Cardiac muscle cell (in vitro differentiated cells and primary cell): ENCODE measurements around the gene TAMALIN. TPM values are rescaled to one million over a fixed set of nuclear protein-coding genes. Genes with fewer than 3 reads are reported as not detected.

ENCODE experiments used
- DNase-seq, 2 donors: peaks; one replicate each; pipeline versions ENCODE4 v3.0.0 to v3.0.0-alpha.2; 2010 to 2017; ENCODE audit warnings: low read depth in 1 of 2, low spot score in 1 of 2
- H3K27ac ChIP-seq: fragments of 200-600 bp; sonication (generic); 2 replicates; pipeline ENCODE4 v1.5.1; 2016
- H3K27me3 ChIP-seq: fragments of 200-600 bp; sonication (generic); 2 replicates; pipeline ENCODE4 v1.6.0; 2016; ENCODE audit warnings: control low read depth
- H3K36me3 ChIP-seq: fragments of 200-600 bp; sonication (generic); 2 replicates; pipeline ENCODE4 v1.5.1; 2016; ENCODE audit warnings: control low read depth
- H3K4me1 ChIP-seq: fragments of 200-600 bp; sonication (generic); 2 replicates; pipeline ENCODE4 v1.8.1; 2017; ENCODE audit warnings: low read depth, mild to moderate bottlenecking, mixed run types
- H3K4me3 ChIP-seq: fragments of 200-600 bp; sonication (generic); 2 replicates; pipeline ENCODE4 v1.5.1; 2016; ENCODE audit warnings: mild to moderate bottlenecking
- H3K9me3 ChIP-seq: fragments of 200-600 bp; sonication (generic); 2 replicates; pipeline ENCODE4 v1.5.1; 2017; ENCODE audit warnings: low read depth, mild to moderate bottlenecking, control low read depth
- polyA plus RNA-seq: library from polyadenylated mRNA; unstranded; fragments of >200 nt; fragmentation: Nextera tagmentation; extraction: Ambion mirVana; gene quantifications from 2 replicates; pipeline ENCODE4 v1.2.1, GENCODE V29; 2016
- total RNA-seq: library from RNA; depleted of rRNA; stranded (reverse); fragments of >200 nt; gene quantifications from 2 replicates; pipeline ENCODE4 v1.2.3, GENCODE V29; 2016
- TF ChIP-seq, protein P1 (sequence below): IDR thresholded peaks from 2 replicates; pipeline ENCODE4 v1.5.1; 2012; ENCODE audit warnings: low read depth, mild to moderate bottlenecking, low read length

The TAMALIN gene
- total and polyA plus RNA-seq, 2 experiments from 2014 or later = 8.2 to 12.5 TPM

DNA sequence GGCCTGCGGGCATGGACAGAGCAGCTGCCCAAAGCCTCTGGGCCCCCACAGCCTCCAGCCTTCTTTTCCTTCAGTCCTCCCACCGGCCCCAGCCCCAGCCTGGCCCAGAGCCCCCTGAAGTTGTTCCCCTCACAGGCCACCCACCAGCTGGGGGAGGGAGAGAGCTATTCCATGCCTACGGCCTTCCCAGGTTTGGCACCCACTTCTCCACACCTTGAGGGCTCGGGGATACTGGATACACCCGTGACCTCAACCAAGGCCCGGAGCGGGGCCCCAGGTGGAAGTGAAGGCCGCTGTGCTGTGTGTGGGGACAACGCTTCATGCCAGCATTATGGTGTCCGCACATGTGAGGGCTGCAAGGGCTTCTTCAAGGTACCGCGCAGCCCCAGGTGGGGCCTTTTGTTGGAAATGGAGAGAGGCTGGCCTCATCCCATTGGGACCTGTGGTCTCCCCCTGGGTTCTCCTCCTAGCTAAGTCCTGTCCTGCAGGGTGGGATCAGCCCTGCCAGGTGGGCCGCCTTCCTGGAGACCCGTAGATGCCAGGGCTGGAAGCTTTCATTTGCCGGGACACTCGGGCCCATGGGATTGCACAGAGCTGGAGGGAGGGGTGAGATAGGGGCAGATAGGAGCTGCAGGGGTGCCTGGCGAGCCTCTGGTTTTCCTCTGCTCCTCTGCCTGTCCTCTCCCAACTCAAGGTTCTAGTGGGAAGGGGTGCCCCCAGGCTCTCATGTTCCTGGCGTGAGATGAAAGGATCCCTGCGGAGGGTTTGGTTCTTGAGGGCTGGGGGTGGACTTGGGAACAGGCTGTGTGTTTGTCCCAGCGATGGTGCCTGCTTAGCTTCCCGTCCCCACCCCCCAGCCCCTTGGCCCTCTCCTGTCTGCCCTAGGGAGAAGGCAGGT lies 48.3 kb downstream of the TAMALIN start:
- peak in 1 of 2 donors; percentile 28 for DNase-seq

DNA sequence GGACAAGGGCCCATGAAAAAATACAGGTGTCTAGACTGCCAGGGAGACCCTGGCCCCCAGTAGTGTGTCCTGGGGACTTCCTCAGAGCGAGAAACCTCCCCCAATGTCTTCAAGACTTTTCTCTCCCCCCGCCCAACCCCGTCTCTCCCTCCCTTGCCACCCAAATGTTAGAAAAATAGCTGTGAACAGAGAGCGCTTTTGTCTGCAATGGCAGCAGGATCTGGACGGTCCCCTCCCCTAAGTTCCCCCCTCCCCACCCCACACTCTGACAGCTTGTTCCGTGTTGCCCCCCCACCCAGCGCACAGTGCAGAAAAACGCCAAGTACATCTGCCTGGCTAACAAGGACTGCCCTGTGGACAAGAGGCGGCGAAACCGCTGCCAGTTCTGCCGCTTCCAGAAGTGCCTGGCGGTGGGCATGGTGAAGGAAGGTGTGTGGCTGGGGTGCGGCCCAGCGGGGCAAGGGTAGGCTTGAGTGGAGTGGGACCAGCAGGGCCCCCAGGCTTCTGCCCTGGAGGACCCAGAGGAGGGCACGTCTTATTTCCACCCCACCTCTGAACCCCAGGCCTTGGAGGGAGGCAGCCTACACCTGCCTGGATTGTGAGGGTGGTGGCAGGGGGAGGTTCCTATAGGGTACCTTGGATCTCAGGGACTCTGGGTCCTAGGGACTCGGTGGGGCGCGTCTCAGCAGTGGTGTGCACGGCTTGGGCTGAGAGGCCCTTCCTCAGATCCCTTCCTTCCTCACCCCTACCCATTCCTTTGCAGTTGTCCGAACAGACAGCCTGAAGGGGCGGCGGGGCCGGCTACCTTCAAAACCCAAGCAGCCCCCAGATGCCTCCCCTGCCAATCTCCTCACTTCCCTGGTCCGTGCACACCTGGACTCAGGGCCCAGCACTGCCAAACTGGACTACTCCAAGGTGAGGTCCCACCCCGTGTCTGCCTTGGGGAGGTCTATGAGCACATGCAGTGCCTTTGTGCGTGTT lies 49.3 kb downstream of the TAMALIN start:
- Histone ChIP-seq H3K36me3 (peaks cover 10% of the 10 kb centered on the region), H3K27ac (no peak overlapping the region), H3K27me3 (no peaks in the 10 kb centered on the region), H3K4me1 (no peaks in the 10 kb centered on the region), H3K9me3 (no peaks in the 10 kb centered on the region), H3K4me3 (no peak overlapping the region)
- peak in 1 of 2 donors; percentile 35 for DNase-seq
- TF ChIP-seq, protein P1, sequence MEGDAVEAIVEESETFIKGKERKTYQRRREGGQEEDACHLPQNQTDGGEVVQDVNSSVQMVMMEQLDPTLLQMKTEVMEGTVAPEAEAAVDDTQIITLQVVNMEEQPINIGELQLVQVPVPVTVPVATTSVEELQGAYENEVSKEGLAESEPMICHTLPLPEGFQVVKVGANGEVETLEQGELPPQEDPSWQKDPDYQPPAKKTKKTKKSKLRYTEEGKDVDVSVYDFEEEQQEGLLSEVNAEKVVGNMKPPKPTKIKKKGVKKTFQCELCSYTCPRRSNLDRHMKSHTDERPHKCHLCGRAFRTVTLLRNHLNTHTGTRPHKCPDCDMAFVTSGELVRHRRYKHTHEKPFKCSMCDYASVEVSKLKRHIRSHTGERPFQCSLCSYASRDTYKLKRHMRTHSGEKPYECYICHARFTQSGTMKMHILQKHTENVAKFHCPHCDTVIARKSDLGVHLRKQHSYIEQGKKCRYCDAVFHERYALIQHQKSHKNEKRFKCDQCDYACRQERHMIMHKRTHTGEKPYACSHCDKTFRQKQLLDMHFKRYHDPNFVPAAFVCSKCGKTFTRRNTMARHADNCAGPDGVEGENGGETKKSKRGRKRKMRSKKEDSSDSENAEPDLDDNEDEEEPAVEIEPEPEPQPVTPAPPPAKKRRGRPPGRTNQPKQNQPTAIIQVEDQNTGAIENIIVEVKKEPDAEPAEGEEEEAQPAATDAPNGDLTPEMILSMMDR = no peak

More for the DNA sequence above, 48.3 kb downstream of the TAMALIN start:
- peaks cover 4% of the 10 kb centered on the region for H3K4me1 ChIP-seq
- TF ChIP-seq, protein P1 = no peak
- H3K27me3 ChIP-seq = no peaks in the 10 kb centered on the region
- no peak overlapping the region for H3K4me3 ChIP-seq
- no peak overlapping the region for H3K27ac ChIP-seq
- H3K9me3 ChIP-seq = no peaks in the 10 kb centered on the region
- H3K36me3 ChIP-seq = peaks cover 10% of the 10 kb centered on the region

DNA sequence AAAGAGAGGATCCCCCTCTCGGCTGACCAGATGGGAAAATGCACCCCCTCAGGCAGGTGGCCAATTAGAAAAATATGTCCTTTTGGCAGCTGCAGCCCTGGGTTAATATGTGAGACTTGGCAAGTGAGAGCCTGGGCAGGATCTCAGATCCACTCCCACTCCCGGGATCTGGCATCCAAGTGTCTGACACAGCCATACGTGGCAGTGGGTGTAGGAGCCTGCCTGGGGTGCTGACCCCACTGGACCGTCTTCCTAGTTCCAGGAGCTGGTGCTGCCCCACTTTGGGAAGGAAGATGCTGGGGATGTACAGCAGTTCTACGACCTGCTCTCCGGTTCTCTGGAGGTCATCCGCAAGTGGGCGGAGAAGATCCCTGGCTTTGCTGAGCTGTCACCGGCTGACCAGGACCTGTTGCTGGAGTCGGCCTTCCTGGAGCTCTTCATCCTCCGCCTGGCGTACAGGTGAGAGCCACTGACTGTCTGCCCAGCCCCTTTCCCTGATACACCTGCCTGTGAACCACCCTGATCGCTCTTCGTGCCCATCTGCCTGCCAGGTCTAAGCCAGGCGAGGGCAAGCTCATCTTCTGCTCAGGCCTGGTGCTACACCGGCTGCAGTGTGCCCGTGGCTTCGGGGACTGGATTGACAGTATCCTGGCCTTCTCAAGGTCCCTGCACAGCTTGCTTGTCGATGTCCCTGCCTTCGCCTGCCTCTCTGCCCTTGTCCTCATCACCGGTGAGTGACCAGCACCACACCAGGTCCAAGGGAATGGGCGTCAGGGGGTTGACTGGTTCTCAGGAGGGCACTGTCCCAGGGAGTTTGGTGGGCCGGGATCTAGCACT lies 50.3 kb downstream of the TAMALIN start:
- Histone ChIP-seq H3K36me3 (peaks cover 10% of the 10 kb centered on the region), H3K27ac (no peak overlapping the region), H3K4me1 (no peaks in the 10 kb centered on the region), H3K27me3 (no peaks in the 10 kb centered on the region), H3K9me3 (no peaks in the 10 kb centered on the region), H3K4me3 (no peak overlapping the region)
- TF ChIP-seq, protein P1 = no peak
- DNase-seq = peak in 1 of 2 donors; percentile 36

DNA sequence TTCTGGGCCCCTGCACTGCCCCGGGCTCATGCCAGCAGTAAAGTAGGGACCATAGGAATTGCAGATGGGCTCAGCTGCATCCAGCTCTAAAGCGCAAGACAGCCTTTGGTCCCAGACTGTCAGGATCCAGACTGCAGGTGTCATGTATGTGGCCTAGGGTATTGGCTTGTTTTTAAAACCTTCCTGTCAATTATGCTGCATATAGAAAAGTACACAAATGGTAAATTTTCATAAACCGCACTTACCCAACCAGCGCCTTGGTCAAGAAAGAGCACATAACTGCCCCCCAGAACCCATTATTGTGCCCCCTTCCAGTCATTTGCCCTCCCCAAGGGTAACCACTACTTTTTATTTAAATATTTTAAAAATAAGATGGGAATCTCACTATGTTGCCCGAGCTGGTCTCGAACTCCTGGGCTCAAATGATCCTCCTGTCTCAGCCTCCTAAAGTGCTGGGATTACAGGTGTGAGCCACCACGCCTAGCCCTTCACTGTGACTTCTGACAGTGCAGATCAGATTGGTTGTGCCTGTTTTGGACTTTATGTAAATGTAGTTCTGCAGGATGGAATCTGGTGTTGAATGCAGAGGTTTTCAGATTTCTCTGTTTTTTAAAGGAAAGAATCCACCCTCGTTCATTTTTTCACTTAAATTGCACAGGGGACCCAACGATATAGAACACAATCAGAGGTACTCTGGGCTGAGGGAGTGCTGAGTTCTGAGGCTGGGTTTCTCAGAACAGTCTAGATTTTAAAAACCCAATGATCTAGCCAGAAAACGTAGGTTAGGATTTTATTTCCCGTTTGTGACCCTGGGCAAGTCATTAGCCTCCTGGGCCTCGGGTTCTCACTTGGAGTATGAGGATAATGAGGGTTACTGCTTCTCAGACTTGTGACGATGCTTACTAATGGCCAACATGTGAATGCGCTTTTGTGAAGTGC lies 51.2 kb downstream of the TAMALIN start:
- DNase-seq = no peak
- Histone ChIP-seq H3K9me3 (no peaks in the 10 kb centered on the region), H3K27ac (no peak overlapping the region), H3K27me3 (no peaks in the 10 kb centered on the region), H3K36me3 (peaks cover 10% of the 10 kb centered on the region), H3K4me1 (no peaks in the 10 kb centered on the region), H3K4me3 (no peak overlapping the region)
- TF ChIP-seq, protein P1 = no peak
